AG04450 (cell line): ENCODE measurements around the gene HOXA2. TPM values are rescaled to one million over a fixed set of nuclear protein-coding genes. Genes with fewer than 3 reads are reported as not detected.
A peak's percentile ranks its signal among the peaks of the same experiment; 100 is the strongest.

ENCODE experiments used
- CTCF ChIA-PET: fragments of 300-600, 350-600 bp; formaldehyde crosslinking; extraction: SDS; loops from one replicate; lab custom pipeline; 2022; ENCODE audit warnings: antibody characterized with exemption, inconsistent platforms; lab: Charles Lee
- POLR2A ChIA-PET: fragments of 350-600 bp; formaldehyde crosslinking; extraction: SDS; loops from one replicate; lab custom pipeline; 2021; ENCODE audit warnings: antibody characterized with exemption, inconsistent platforms; lab: Yijun Ruan, JAX
- DNase-seq: peaks from one replicate; pipeline ENCODE4 v3.0.0-alpha.2; 2011; ENCODE audit warnings: low read depth, low spot score
- H3K27ac ChIP-seq: one replicate; pipeline ENCODE4 v1.5.1; 2012; ENCODE audit warnings: low read depth, low read length, control low read depth
- H3K27me3 ChIP-seq: one replicate; pipeline ENCODE4 v1.6.0; 2012; ENCODE audit warnings: low read length; ENCODE audit not compliant: control insufficient read depth, insufficient read depth
- H3K4me3 ChIP-seq: 2 replicates; pipeline ENCODE4 v1.5.1; 2011; ENCODE audit warnings: mild to moderate bottlenecking, low read depth, low read length, control low read depth
- H3K9me3 ChIP-seq: 2 replicates; pipeline ENCODE4 v1.5.1; 2012; ENCODE audit warnings: low read length; ENCODE audit not compliant: control insufficient read depth, insufficient read depth
- polyA plus RNA-seq: library from polyadenylated mRNA; depleted of rRNA; stranded (reverse); fragments of >200 nt; gene quantifications from 2 replicates; pipeline ENCODE4 v1.2.3, GENCODE V29; 2011
- TF ChIP-seq, protein P1 (sequence below): IDR thresholded peaks from 2 replicates; pipeline ENCODE4 v1.5.1; 2011; ENCODE audit warnings: low read depth, low read length, control low read depth, inconsistent platforms

Gene HOXA2
- polyA plus RNA-seq, 1 experiment: 4.1 TPM

DNA sequence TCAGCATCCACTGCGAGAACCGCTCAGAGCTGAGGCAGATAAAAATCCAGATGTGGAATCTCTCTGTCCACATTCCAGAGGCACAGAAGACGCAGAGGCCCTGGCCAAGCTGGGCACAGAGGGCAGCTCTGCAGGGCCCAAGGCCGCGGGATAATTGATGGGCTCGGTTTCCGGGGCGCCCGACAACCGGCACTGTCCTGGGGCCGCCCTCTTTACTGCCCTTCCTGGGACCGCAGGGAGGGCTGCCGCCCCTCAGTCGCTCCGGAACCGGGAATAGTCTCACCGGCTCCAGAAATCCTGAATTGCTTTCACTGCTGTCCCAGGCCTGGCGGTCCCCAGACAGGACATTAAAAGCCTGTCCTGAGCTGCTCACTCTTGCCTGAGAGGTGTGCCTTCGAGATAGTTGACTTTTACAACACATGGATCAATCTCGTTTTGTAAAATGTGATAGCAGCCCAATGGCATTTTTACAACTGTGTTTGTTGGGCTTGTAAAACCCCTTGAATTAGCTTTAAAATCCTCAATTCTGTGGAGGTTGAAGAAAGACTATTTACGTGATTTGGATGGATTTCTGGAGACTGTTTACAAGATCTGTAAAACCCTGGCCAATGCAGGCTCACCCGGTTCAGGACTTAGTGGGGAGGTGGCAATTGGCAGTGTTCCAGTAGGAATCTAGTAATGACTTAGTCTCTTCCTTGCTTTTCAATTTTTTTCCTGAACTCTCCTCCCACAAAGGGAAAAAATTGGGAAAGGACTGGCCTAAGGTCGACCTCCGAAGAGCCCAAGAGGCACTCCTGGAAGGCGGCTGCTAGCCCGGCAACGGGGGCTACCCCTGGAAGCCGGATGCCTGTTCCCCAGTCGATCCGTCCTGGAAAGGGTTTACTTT lies 46.5 kb upstream of the HOXA2 start:
- Histone ChIP-seq H3K9me3 (peaks cover 2% of the 10 kb centered on the region; the same call in 1 of the 2 replicates), H3K27me3 (no peaks in the 10 kb centered on the region), H3K27ac (peak overlapping the region; percentile 90), H3K4me3 (peak overlapping the region; percentile 73)
- ChIA-PET CTCF (interaction anchor here (0.6 to 5.6 kb wide), 13 partner anchors 8 to 1921 kb away, joined by 3 to 24 read pairs (median 6); partner anchors contain the start of genes HOXA7 and NPVF), POLR2A (interaction anchor here (0.6 to 1.0 kb wide), 2 partner anchors 10 to 14 kb away, joined by 3 read pairs; no protein-coding TSS in a partner anchor)
- no peak for DNase-seq
- TF ChIP-seq, protein P1, sequence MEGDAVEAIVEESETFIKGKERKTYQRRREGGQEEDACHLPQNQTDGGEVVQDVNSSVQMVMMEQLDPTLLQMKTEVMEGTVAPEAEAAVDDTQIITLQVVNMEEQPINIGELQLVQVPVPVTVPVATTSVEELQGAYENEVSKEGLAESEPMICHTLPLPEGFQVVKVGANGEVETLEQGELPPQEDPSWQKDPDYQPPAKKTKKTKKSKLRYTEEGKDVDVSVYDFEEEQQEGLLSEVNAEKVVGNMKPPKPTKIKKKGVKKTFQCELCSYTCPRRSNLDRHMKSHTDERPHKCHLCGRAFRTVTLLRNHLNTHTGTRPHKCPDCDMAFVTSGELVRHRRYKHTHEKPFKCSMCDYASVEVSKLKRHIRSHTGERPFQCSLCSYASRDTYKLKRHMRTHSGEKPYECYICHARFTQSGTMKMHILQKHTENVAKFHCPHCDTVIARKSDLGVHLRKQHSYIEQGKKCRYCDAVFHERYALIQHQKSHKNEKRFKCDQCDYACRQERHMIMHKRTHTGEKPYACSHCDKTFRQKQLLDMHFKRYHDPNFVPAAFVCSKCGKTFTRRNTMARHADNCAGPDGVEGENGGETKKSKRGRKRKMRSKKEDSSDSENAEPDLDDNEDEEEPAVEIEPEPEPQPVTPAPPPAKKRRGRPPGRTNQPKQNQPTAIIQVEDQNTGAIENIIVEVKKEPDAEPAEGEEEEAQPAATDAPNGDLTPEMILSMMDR: no peak

DNA sequence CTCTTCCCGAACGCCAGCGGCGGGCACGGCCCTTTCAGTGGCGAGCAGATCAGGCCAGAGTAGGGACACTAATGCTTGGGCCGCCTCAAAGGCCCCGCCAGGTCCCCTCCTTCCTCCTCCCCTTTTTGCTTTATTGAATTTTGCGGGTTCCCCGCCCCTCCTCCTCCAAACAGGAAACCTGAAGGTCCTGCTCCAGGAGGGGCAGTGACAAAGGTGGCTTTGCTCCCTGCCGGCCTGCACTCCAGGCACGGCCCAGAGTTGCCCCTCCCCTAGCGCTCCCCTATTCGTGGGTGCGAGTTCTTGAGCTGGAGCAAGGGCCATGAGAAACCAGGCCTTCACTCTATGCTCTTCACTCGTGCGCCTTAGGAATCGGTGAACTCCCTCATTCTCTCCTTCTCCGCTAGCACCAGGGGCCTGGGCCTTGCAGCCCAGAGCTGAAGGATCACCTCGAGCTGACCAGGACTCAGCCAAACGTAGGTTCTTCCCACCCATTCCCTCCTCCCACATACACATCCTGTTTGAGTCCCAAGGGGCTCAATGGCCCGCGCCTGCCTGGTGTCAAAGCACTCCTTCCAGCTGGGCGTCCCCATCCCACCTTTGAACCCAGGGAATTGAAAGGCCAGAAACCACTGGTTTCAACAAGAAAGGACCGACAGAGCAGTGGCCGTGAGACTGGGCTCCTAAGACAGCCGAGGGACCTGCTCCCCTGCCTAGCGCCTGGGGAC lies 45.7 kb upstream of the HOXA2 start:
- ChIA-PET POLR2A (interaction anchor here (1.0 kb wide), 1 partner anchor 9 kb away, joined by 3 read pairs; no protein-coding TSS in a partner anchor), CTCF (interaction anchor here (0.6 to 5.6 kb wide), 7 partner anchors 9 to 779 kb away, joined by 3 to 24 read pairs (median 8); partner anchors contain the start of gene HOXA7)
- Histone ChIP-seq H3K27me3 (no peaks in the 10 kb centered on the region), H3K9me3 (peaks cover 2% of the 10 kb centered on the region; the same call in 1 of the 2 replicates), H3K27ac (peak overlapping the region; percentile 90), H3K4me3 (peak overlapping the region; percentile 73)
- TF ChIP-seq, protein P1: no peak
- no peak for DNase-seq

DNA sequence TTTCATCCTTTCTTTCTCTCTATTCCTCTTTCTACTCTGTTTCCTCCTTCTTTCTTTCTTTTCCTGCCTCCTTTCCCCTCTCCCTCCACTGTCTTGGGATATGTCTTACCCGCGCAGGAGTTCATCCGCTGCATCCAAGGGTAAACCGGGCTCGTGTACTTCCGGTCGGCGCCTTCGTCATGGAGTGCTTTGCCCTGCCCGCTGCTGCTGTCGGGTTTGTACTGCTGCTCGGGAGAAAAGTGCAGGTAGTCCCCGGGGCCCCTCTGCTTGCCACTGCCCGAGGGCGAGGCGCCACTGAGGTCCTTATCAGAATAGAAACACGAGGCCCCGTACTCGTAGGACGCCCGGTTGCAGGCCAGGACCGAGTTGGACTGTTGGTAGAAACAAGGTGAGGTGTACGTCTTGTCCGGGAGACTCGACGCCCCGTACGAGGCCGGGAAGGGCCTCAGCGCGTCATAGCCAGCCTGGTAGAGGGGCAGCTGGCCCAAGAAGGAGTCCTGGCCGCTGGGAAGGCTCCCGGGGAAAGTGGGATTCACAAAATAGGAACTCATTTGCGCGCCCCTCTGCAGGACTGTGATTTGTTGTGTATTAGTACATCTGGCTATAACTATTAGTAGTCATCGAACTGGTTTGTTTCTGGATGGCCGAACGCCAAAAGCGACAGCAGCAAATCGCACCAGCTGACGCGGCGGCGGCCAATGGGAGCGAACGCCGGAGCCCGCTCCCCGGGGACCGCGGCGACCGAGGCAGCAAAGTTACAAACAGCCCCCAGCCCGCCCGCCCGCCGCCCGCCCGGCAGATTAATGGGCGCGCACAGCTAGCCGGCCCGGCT lies 44.9 kb upstream of the HOXA2 start, which contains the start of gene HOXA6:
HOXA6 (minus strand) TSS at position 576 of the 832 bp plus-strand sequence; CDS start at position 551, 25 bp downstream.
- H3K27me3 ChIP-seq: no peaks in the 10 kb centered on the region
- ChIA-PET POLR2A (interaction anchor here (1.0 kb wide), 1 partner anchor 8 kb away, joined by 3 read pairs; no protein-coding TSS in a partner anchor), CTCF (interaction anchor here (0.6 to 5.6 kb wide), 6 partner anchors 9 to 778 kb away, joined by 3 to 24 read pairs (median 6); partner anchors contain the start of gene HOXA7)
- TF ChIP-seq, protein P1: no peak
- DNase-seq: no peak
- H3K4me3 ChIP-seq: peak within 1 kb of the TSS; percentile 73
- peaks cover 2% of the 10 kb centered on the region; the same call in 1 of the 2 replicates for H3K9me3 ChIP-seq
- H3K27ac ChIP-seq: peak within 1 kb of the TSS; percentile 90

DNA sequence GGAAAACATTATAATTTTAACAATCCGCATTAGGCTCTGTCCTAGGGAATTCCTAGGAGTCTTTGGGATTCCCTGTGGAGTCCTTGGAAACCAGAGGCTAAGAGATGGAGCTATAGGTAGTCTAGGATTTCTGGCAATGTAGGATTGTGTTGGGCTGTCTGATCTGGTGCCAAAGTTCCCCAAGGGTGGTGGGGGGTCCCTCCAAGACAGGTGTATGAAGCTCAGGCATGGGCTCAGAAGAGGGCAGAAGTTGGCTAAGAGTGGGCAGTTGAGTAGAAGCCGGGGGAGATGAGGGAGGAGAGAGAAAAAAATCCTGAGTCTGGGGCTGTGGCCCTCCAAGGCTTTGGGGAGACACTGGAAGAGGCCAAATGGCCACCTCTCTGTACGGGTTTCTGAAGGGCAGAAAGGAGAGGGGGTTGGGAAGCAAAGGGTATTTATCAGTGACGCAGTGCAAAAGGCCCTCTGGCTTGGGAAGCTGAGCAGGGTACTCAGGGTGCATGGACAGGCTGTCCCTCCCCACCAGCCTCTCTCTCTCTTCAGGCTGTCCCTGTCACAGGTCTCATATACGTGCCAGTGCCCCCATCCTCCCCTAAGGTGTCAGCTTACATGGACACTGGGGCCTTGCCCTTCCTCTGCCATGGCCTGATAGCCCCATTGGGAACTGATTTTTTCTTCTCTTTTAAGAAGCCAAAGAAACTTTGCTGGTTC lies 44.2 kb upstream of the HOXA2 start:
- POLR2A ChIA-PET: no interaction called here
- CTCF ChIA-PET: interaction anchor here (0.6 to 7.8 kb wide), 3 partner anchors 292 to 777 kb away, joined by 4 to 93 read pairs (median 24); no protein-coding TSS in a partner anchor
- Histone ChIP-seq H3K27ac (peak overlapping the region; percentile 90), H3K4me3 (peak overlapping the region; percentile 73), H3K27me3 (no peaks in the 10 kb centered on the region), H3K9me3 (no peaks in the 10 kb centered on the region; the same call in 1 of the 2 replicates)
- TF ChIP-seq, protein P1: no peak
- no peak for DNase-seq
